ENCODE data around the gene TLCD3B. TPM values are rescaled to one million over a fixed set of nuclear protein-coding genes. Genes with fewer than 3 reads are reported as not detected.

TLCD3B gene, protein sequence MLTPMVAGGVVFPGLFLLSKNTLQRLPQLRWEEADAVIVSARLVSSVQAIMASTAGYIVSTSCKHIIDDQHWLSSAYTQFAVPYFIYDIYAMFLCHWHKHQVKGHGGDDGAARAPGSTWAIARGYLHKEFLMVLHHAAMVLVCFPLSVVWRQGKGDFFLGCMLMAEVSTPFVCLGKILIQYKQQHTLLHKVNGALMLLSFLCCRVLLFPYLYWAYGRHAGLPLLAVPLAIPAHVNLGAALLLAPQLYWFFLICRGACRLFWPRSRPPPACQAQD
- total RNA-seq: not detected
- long read RNA-seq: 0 reads

DNA sequence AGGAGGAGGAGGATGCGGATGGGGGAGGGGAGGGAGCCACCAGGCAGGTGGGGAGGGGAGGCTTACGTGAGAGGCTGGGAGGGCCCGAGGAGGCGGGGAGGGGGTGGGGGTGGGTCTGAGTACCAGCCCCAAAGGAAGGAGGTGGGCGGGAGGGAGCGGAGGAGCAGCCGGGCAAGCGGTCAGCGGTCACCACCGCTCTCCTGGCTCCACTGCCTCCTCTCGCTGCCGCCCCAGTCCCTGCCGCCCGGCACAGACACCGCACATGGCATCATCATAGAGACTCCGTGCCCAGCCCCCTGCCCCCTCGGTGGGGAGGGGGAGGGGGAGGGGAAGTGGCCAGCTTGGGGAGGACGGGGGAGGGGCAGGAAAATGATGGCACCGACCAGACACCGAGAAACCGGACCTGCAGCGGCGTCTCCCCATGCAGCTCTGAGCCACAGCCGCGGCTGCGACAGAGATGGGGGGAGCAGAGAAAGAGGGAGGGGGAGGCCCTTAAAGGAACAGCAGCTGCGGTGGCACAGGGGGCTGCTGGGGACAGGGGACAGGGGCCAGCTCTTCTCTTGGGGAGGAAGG is at the start of gene TLCD3B:
Gene TLCD3B (minus strand): TSS at position 431 of the 573 bp plus-strand sequence. CDS start 744 bp downstream, outside the sequence.
- DNase-seq: no peak
- Histone ChIP-seq H3K36me3 (no peaks in the 10 kb centered on the region), H3K27me3 (ENCODE audit: low read depth) (peaks cover 100% of the 10 kb centered on the region), H3K27ac (replicated peaks) (no peak within 1 kb of the TSS), H3K9me3 (replicated peaks) (no peaks in the 10 kb centered on the region), H3K4me3 (peak within 1 kb of the TSS; percentile 17), H3K4me1 (peaks cover 9% of the 10 kb centered on the region)
- intact Hi-C loops (cut with micrococcal nuclease): no loop called here
- TF ChIP-seq, protein P1, sequence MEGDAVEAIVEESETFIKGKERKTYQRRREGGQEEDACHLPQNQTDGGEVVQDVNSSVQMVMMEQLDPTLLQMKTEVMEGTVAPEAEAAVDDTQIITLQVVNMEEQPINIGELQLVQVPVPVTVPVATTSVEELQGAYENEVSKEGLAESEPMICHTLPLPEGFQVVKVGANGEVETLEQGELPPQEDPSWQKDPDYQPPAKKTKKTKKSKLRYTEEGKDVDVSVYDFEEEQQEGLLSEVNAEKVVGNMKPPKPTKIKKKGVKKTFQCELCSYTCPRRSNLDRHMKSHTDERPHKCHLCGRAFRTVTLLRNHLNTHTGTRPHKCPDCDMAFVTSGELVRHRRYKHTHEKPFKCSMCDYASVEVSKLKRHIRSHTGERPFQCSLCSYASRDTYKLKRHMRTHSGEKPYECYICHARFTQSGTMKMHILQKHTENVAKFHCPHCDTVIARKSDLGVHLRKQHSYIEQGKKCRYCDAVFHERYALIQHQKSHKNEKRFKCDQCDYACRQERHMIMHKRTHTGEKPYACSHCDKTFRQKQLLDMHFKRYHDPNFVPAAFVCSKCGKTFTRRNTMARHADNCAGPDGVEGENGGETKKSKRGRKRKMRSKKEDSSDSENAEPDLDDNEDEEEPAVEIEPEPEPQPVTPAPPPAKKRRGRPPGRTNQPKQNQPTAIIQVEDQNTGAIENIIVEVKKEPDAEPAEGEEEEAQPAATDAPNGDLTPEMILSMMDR (IDR thresholded peaks at IDR 0.05; ENCODE audit: borderline replicate concordance): no peak

DNA sequence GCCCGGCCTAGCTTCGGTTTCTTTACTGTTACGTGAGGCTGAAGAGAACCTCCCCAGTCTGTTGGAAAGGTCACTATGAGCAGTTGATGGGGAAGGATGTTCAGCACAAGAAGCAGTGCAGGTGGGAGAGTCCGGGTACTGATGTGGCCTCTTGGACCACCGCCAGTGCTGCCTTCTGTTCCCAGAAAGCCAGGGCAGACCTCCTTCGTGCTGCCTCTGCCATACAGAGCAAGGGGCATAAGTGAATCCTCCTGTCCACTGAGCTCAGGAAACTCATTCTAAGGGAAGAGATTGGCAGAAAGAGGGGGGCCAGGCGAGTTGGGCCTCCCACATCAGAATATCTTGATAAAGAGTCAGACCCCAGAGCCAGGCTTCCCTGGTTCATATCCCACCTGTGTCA is 48.4 kb upstream of the TLCD3B start:
- Histone ChIP-seq H3K27me3 (ENCODE audit: low read depth) (no peaks in the 10 kb centered on the region), H3K4me3 (no peak overlapping the region), H3K27ac (replicated peaks) (peak overlapping the region; percentile 29), H3K36me3 (peaks cover 71% of the 10 kb centered on the region), H3K4me1 (peaks cover 54% of the 10 kb centered on the region), H3K9me3 (replicated peaks) (no peaks in the 10 kb centered on the region)
- intact Hi-C loops (cut with micrococcal nuclease): no loop called here
- no peak for DNase-seq
- TF ChIP-seq, protein P1 (IDR thresholded peaks at IDR 0.05; ENCODE audit: borderline replicate concordance): no peak

DNA sequence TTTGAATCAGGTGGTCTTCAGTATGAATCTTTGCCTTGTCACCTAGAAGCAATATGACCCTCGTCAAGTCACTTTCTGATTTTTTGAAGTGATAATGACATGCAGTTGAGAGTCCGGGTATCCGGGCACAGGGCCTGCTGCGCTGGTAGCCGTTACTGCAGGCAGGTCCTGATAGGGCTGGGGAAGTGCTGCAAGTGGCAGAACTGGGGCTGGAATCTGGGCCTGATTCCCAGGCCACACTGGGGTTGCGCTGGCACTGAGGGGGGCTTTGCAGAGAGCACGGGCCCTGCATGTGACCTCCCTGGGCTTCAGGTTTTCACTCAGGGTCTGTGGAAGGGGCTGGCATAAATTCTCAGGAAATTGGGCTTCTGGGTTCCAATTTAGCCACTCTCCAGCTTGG is 47.7 kb upstream of the TLCD3B start:
- Histone ChIP-seq H3K4me3 (no peak overlapping the region), H3K27me3 (ENCODE audit: low read depth) (no peaks in the 10 kb centered on the region), H3K36me3 (peaks cover 69% of the 10 kb centered on the region), H3K4me1 (peaks cover 53% of the 10 kb centered on the region), H3K9me3 (replicated peaks) (no peaks in the 10 kb centered on the region), H3K27ac (replicated peaks) (peak overlapping the region; percentile 29)
- TF ChIP-seq, protein P1 (IDR thresholded peaks at IDR 0.05; ENCODE audit: borderline replicate concordance): no peak
- intact Hi-C loops (cut with micrococcal nuclease): no loop called here
- no peak for DNase-seq

DNA sequence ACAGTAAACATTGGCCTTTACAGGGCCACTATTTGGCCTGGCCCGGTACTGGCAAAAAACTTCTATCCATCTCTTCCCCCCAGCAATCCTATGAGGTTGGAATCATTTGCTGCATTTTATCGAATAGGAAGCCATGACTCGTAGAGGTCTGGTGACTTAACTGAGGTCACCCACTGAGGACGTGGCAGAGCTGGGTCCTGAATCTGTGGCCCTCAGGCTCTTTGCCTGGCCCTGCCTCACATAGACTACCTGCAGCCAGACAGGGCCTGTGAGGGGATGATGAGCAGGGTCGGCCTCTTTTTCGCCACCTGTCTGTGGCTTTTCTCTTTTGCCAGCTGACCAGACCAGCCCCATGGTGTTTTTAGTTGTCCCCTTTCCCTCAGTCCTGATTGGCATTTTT is 46.6 kb upstream of the TLCD3B start:
- no peak overlapping the region for H3K27ac ChIP-seq (replicated peaks)
- H3K4me1 ChIP-seq: peaks cover 53% of the 10 kb centered on the region
- no peaks in the 10 kb centered on the region for H3K9me3 ChIP-seq (replicated peaks)
- TF ChIP-seq, protein P1 (IDR thresholded peaks at IDR 0.05; ENCODE audit: borderline replicate concordance): no peak
- H3K4me3 ChIP-seq: peak overlapping the region; percentile 100
- no peaks in the 10 kb centered on the region for H3K27me3 ChIP-seq (ENCODE audit: low read depth)
- H3K36me3 ChIP-seq: peaks cover 69% of the 10 kb centered on the region
- no peak for DNase-seq
- intact Hi-C loops (cut with micrococcal nuclease): no loop called here

DNA sequence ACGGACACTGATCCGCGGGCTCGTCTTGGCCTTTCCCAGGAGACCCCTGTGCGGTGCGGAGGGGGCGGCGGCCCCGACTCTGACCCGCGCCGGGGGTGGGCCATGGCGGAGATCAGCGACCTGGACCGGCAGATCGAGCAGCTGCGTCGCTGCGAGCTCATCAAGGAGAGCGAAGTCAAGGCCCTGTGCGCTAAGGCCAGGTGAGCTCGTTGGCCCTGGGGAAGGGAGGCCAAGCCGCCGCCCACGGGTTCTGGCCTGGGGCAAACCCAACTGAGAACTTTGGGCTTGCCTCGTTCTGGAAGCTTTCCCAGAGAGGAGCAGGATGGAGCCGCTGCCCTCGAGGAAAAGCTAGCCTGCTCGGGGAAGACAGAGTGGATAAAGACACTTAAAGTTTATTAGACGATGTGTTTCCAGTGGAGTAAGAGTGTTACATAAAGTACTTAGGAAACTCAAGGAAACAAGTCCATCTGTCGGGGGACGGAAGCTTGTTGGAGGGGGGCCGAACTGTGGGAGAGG is 45.3 kb upstream of the TLCD3B start:
- Histone ChIP-seq H3K27ac (replicated peaks) (peak overlapping the region; percentile 98), H3K27me3 (ENCODE audit: low read depth) (no peaks in the 10 kb centered on the region), H3K9me3 (replicated peaks) (no peaks in the 10 kb centered on the region), H3K4me3 (peak overlapping the region; percentile 100), H3K36me3 (peaks cover 69% of the 10 kb centered on the region), H3K4me1 (peaks cover 59% of the 10 kb centered on the region)
- TF ChIP-seq, protein P1 (IDR thresholded peaks at IDR 0.05; ENCODE audit: borderline replicate concordance): no peak
- DNase-seq: no peak
- intact Hi-C loops (cut with micrococcal nuclease): no loop called here

Data from left ventricle myocardium inferior (tissue), 1 donor.